CD4-positive, alpha-beta memory T cell (primary cell): ENCODE results near the gene HLA-DQB1. TPM values are rescaled to one million over a fixed set of nuclear protein-coding genes. Genes with fewer than 3 reads are reported as not detected.
"Not testable (repeated sequence)": the region's sequence is repeated elsewhere in the genome, so short reads cannot be mapped to it uniquely, and the experiment has no call there.

Experiments used
- CTCF ChIA-PET: fragments of 350-600 bp; sonication (Branson Sonifier 250); formaldehyde crosslinking; loops from one replicate; lab custom pipeline; 2021; ENCODE audit warnings: inconsistent platforms; ENCODE audit not compliant: partially characterized antibody; lab: Charles Lee
- POLR2A ChIA-PET: fragments of 350-600 bp; sonication (Branson Sonifier 250); formaldehyde crosslinking; loops from one replicate; lab custom pipeline; 2021; ENCODE audit not compliant: partially characterized antibody; lab: Charles Lee
- DNase-seq, 5 donors: peaks; one replicate each; pipeline versions ENCODE4 v3.0.0 to v3.0.0-alpha.2; 2020 to 2022; ENCODE audit warnings: mixed read lengths in 1 of 5
- H3K27ac ChIP-seq: one replicate; pipeline ENCODE4 v1.7.0; 2013; ENCODE audit warnings: low read depth, low read length
- H3K27me3 ChIP-seq: 2 replicates; pipeline ENCODE4 v1.7.0; 2013; ENCODE audit warnings: mild to moderate bottlenecking, low read length, moderate library complexity; ENCODE audit not compliant: insufficient read depth
- H3K36me3 ChIP-seq: 2 replicates; pipeline ENCODE4 v1.7.0; 2013; ENCODE audit warnings: mild to moderate bottlenecking, low read length, moderate library complexity; ENCODE audit not compliant: insufficient read depth
- H3K4me1 ChIP-seq: 2 replicates; pipeline ENCODE4 v1.7.0; 2013; ENCODE audit warnings: mild to moderate bottlenecking, low read length, moderate library complexity; ENCODE audit not compliant: insufficient read depth
- H3K4me3 ChIP-seq, 2 donors: one replicate each; pipeline ENCODE4 v1.7.0; 2013; ENCODE audit warnings: low read length in 2 of 2, mild to moderate bottlenecking in 1 of 2
- H3K9me3 ChIP-seq, 2 donors: one replicate each; pipeline ENCODE4 v1.7.0; 2013; ENCODE audit warnings: low read length in 2 of 2, control low read depth in 1 of 2; ENCODE audit not compliant: control insufficient read depth in 1 of 2
- H3K27ac Mint-ChIP-seq, 7 donors: one replicate each; pipeline ENCODE4 v1.8.0; 2020 to 2021; ENCODE audit warnings: mixed read lengths in 7 of 7, mild to moderate bottlenecking in 6 of 7, inconsistent platforms in 3 of 7, moderate library complexity in 3 of 7
- H3K27me3 Mint-ChIP-seq, 2 donors: one replicate each; pipeline ENCODE4 v1.8.0; 2020 to 2021; ENCODE audit warnings: mixed read lengths in 2 of 2
- H3K36me3 Mint-ChIP-seq, 2 donors: one replicate each; pipeline ENCODE4 v1.8.0; 2020 to 2021; ENCODE audit warnings: mixed read lengths in 2 of 2, inconsistent platforms in 1 of 2, mild to moderate bottlenecking in 1 of 2
- H3K4me1 Mint-ChIP-seq, 4 donors: one replicate each; pipeline ENCODE4 v1.8.0; 2020 to 2021; ENCODE audit warnings: mixed read lengths in 4 of 4, mild to moderate bottlenecking in 1 of 4
- H3K4me3 Mint-ChIP-seq, 8 donors: one replicate each; pipeline ENCODE4 v1.8.0; 2020 to 2021; ENCODE audit warnings: mixed read lengths in 8 of 8, mild to moderate bottlenecking in 7 of 8, moderate library complexity in 6 of 8, inconsistent platforms in 3 of 8
- H3K9me3 Mint-ChIP-seq, 8 donors: one replicate each; pipeline ENCODE4 v1.8.0; 2020 to 2021; ENCODE audit warnings: mixed read lengths in 8 of 8, mild to moderate bottlenecking in 5 of 8, inconsistent platforms in 3 of 8, moderate library complexity in 1 of 8
- intact Hi-C: fragments of 100-400 bp; cut with micrococcal nuclease; formaldehyde crosslinking; loops from one replicate; pipeline ENCODE4 v1.15.1; 2023
- polyA plus RNA-seq, 2 donors: library from polyadenylated mRNA; unstranded; fragments of 300-500 nt; fragmentation: Illumina TruSeq; gene quantifications; one replicate each; pipeline ENCODE4 v1.2.3, GENCODE V29; 2021
- total RNA-seq, 2 experiments: library from RNA; stranded (reverse); gene quantifications; one replicate each; pipeline ENCODE4 v1.2.3, GENCODE V29; 2021

The HLA-DQB1 gene
- total RNA-seq, result 1 to 10 TPM; 6.3 to 9.9 TPM
- 10 to 100 TPM in 1 of 2 donors, 1 to 10 TPM in 1; 1.4 to 11.1 TPM for polyA plus RNA-seq

GRCh38 chr6:32666420-32667300 lies at the start of gene HLA-DQB1:
Gene HLA-DQB1, minus strand, starts transcription at chr6:32666657. Its CDS starts 50 bp downstream, at chr6:32666607.
- POLR2A ChIA-PET, result interaction anchor here (0.7 to 2.4 kb wide), 4 partner anchors 16 to 305 kb away, joined by 3 to 15 read pairs (median 4); no protein-coding TSS in a partner anchor
- Histone ChIP-seq H3K36me3 (no peaks in the 10 kb centered on the region), H3K27ac (peak within 1 kb of the TSS; percentile 67), H3K27me3 (no peaks in the 10 kb centered on the region), H3K4me1 (peaks cover 30% of the 10 kb centered on the region), H3K9me3 (no peaks in the 10 kb centered on the region), H3K4me3 (peak within 1 kb of the TSS; percentile 42 to 48)
- peak within 1 kb of the TSS; percentile 43 to 96 (median 93) for H3K27ac Mint-ChIP-seq
- peaks cover 28 to 63% (median 49%) of the 10 kb centered on the region in 4 donors for H3K4me1 Mint-ChIP-seq
- intact Hi-C loops, result no loop called here
- CTCF ChIA-PET, result interaction anchor here (1.0 to 1.7 kb wide), 3 partner anchors 8 to 44 kb away, joined by 3 to 4 read pairs (median 3); no protein-coding TSS in a partner anchor
- DNase-seq, result peak; percentile 9 to 75 (median 67)
- H3K27me3 Mint-ChIP-seq, result peaks cover 9 to 14% of the 10 kb centered on the region in 2 donors
- no peaks in the 10 kb centered on the region for H3K36me3 Mint-ChIP-seq
- peaks cover 0 to under 1% (median 0%) of the 10 kb centered on the region in 8 donors for H3K9me3 Mint-ChIP-seq
- H3K4me3 Mint-ChIP-seq, result peak within 1 kb of the TSS; percentile 74 to 92 (median 88)

DNA sequence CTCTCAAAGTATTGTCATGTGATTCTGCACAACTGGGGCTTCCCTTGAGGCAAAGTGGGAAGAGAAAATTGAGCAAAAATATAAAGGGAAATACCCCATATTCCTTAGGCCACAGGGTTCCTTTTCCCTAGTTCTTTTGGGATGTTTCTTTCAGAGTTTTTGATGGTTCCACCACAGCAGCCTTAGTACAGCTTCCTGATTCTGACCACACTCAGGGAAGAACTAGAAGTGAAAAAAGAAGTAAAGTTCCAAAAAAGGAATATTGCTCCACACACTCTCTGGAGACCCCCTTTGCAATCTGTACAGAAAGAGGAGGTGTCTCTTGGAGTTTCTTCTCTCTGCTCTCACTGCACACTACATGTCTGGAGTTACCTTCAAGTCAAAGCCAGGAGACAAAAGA lies 46.8 kb upstream of the HLA-DQB1 start:
- Mint-ChIP-seq H3K9me3 (peaks cover 0 to 2% (median 0%) of the 10 kb centered on the region in 8 donors), H3K27ac (no peak overlapping the region), H3K4me3 (no peak overlapping the region), H3K36me3 (no peaks in the 10 kb centered on the region), H3K27me3 (peaks cover 7 to 10% of the 10 kb centered on the region in 2 donors), H3K4me1 (no peaks in the 10 kb centered on the region)
- no peak for DNase-seq
- Histone ChIP-seq H3K4me3 (no peak overlapping the region), H3K4me1 (no peaks in the 10 kb centered on the region), H3K36me3 (no peaks in the 10 kb centered on the region), H3K27me3 (no peaks in the 10 kb centered on the region), H3K9me3 (no peaks in the 10 kb centered on the region), H3K27ac (no peak overlapping the region)
- POLR2A ChIA-PET, result no interaction called here
- intact Hi-C loops, result no loop called here
- CTCF ChIA-PET, result interaction anchor here (1.3 to 2.7 kb wide), 2 partner anchors 155 to 299 kb away, joined by 4 to 14 read pairs; no protein-coding TSS in a partner anchor

- Mint-ChIP-seq H3K36me3 (no peaks in the 10 kb centered on the region), H3K4me1 (no peaks in the 10 kb centered on the region), H3K4me3 (no peak overlapping the region), H3K27ac (no peak overlapping the region), H3K27me3 (no peaks in the 10 kb centered on the region), H3K9me3 (peaks cover 0 to 3% (median 0%) of the 10 kb centered on the region in 8 donors)
- ChIA-PET POLR2A (no interaction called here), CTCF (no interaction called here)
- H3K27ac ChIP-seq, result no peak overlapping the region
- H3K27me3 ChIP-seq, result no peaks in the 10 kb centered on the region
- H3K9me3 ChIP-seq, result no peaks in the 10 kb centered on the region
- H3K4me1 ChIP-seq, result no peaks in the 10 kb centered on the region
- H3K36me3 ChIP-seq, result no peaks in the 10 kb centered on the region
- DNase-seq, result no peak
- no peak overlapping the region for H3K4me3 ChIP-seq
- intact Hi-C loops, result no loop called here
Measured at GRCh38 chr6:32709625-32710024, 43.2 kb upstream of the HLA-DQB1 start.

DNA sequence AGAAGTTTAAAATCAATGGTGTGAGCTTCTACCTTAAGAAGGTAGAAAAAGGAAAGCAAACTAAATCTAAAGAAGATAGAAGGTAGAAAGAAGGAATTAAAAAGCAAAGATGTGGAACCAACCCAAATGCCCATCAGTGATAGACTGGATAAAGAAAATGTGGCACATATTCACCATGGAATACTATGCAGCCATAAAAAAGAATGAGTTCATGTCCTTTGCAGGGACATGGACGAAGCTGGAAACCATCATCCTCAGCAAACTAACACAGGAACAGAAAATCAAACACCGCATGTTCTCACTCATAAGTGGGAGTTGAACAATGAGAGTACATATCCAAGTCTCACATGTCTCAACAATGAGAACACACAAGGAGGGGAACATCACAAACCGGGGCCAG lies 38.7 kb upstream of the HLA-DQB1 start:
- H3K4me1 ChIP-seq, CTCF ChIA-PET, H3K36me3 Mint-ChIP-seq, H3K9me3 Mint-ChIP-seq, intact Hi-C loops, H3K36me3 ChIP-seq, H3K9me3 ChIP-seq, H3K27ac ChIP-seq, POLR2A ChIA-PET, H3K4me3 Mint-ChIP-seq, H3K4me3 ChIP-seq, H3K27me3 ChIP-seq, H3K4me1 Mint-ChIP-seq, H3K27ac Mint-ChIP-seq, DNase-seq: not testable (repeated sequence)
- peaks cover 15 to 24% of the 10 kb centered on the region in 2 donors for H3K27me3 Mint-ChIP-seq

GRCh38 chr6:32703347-32703746 lies 36.9 kb upstream of the HLA-DQB1 start:
- ChIA-PET CTCF (interaction anchor here (0.7 to 5.4 kb wide), 7 partner anchors 163 to 298 kb away, joined by 3 to 96 read pairs (median 3); no protein-coding TSS in a partner anchor), POLR2A (no interaction called here)
- no peaks in the 10 kb centered on the region for H3K4me1 ChIP-seq
- H3K27me3 Mint-ChIP-seq, result peaks cover 21 to 25% of the 10 kb centered on the region in 2 donors
- no peak overlapping the region for H3K27ac ChIP-seq
- no peak overlapping the region for H3K4me3 ChIP-seq
- no peak overlapping the region for H3K27ac Mint-ChIP-seq
- H3K4me1 Mint-ChIP-seq, result peaks cover 0 to 4% (median 1%) of the 10 kb centered on the region in 4 donors
- DNase-seq, result no peak
- peaks cover 0 to 3% (median 0%) of the 10 kb centered on the region in 8 donors for H3K9me3 Mint-ChIP-seq
- no peak overlapping the region for H3K4me3 Mint-ChIP-seq
- intact Hi-C loops, result no loop called here
- peaks cover 9% of the 10 kb centered on the region for H3K27me3 ChIP-seq
- H3K9me3 ChIP-seq, result no peaks in the 10 kb centered on the region
- no peaks in the 10 kb centered on the region for H3K36me3 ChIP-seq
- H3K36me3 Mint-ChIP-seq, result no peaks in the 10 kb centered on the region

- intact Hi-C loops, result loop anchor here (1.0 to 2.0 kb wide), 5 partner anchors 78 to 287 kb away; no protein-coding TSS in a partner anchor
- Mint-ChIP-seq H3K27ac (peak overlapping the region in 1 of 7 donors; percentile 90), H3K4me3 (peak overlapping the region in 2 of 8 donors; percentile 35 to 58), H3K36me3 (no peaks in the 10 kb centered on the region), H3K9me3 (peaks cover 0 to 3% (median 0%) of the 10 kb centered on the region in 8 donors), H3K27me3 (peaks cover 24 to 26% of the 10 kb centered on the region in 2 donors), H3K4me1 (peaks cover 0 to 4% (median 1%) of the 10 kb centered on the region in 4 donors)
- H3K4me1 ChIP-seq, result no peaks in the 10 kb centered on the region
- no peak overlapping the region for H3K27ac ChIP-seq
- POLR2A ChIA-PET, result interaction anchor here (1.5 kb wide), 1 partner anchor 78 kb away, joined by 4 read pairs; no protein-coding TSS in a partner anchor
- DNase-seq, result peak in 4 of 5 donors; percentile 29 to 45 (median 38)
- H3K36me3 ChIP-seq, result no peaks in the 10 kb centered on the region
- H3K9me3 ChIP-seq, result no peaks in the 10 kb centered on the region
- no peak overlapping the region for H3K4me3 ChIP-seq
- CTCF ChIA-PET, result interaction anchor here (0.6 to 5.4 kb wide), 20 partner anchors 8 to 289 kb away, joined by 3 to 96 read pairs (median 5); no protein-coding TSS in a partner anchor
- H3K27me3 ChIP-seq, result peaks cover 9% of the 10 kb centered on the region
Measured at GRCh38 chr6:32700391-32701040, 34.1 kb upstream of the HLA-DQB1 start.
